Caco-2 (cell line): ENCODE measurements around the gene EVX2. TPM values are rescaled to one million over a fixed set of nuclear protein-coding genes. Genes with fewer than 3 reads are reported as not detected.

Experiments
- BruUV-seq: library from RNA; stranded (reverse); fragments of 400-500 nt; replicated peaks from 2 replicates; lab custom pipeline; 2021; lab: Mats Ljungman, UMichigan
- CTCF ChIA-PET: fragments of 300-600 bp; sonication (Branson Sonifier 250); formaldehyde crosslinking; loops from one replicate; lab custom pipeline; 2022; ENCODE audit warnings: antibody characterized with exemption; lab: Charles Lee
- POLR2A ChIA-PET: fragments of 300-600 bp; sonication (Branson Sonifier 250); formaldehyde crosslinking; loops from one replicate; lab custom pipeline; 2022; ENCODE audit warnings: antibody characterized with exemption; lab: Charles Lee
- DNase-seq, 2 experiments: peaks; one replicate each; pipeline versions ENCODE4 v3.0.0 to v3.0.0-alpha.2; 2020 to 2022
- H3K27me3 ChIP-seq: replicated peaks from 2 replicates; pipeline ENCODE4 v1.6.0; 2011; ENCODE audit warnings: low read length; ENCODE audit not compliant: control insufficient read depth, insufficient read depth
- H3K36me3 ChIP-seq: 2 replicates; pipeline ENCODE4 v1.5.1; 2011; ENCODE audit warnings: low read length; ENCODE audit not compliant: control insufficient read depth, insufficient read depth
- H3K4me1 ChIP-seq: fragments of 250-450 bp; sonication (Bioruptor Pico); 2 replicates; pipeline ENCODE4 v1.5.1; 2020; ENCODE audit warnings: mild to moderate bottlenecking
- H3K4me3 ChIP-seq: 2 replicates; pipeline ENCODE4 v1.5.1; 2011; ENCODE audit warnings: low read depth, mild to moderate bottlenecking, control low read depth, low read length
- H3K9me3 ChIP-seq: fragments of 250-450 bp; sonication (Bioruptor Pico); 2 replicates; pipeline ENCODE4 v1.5.1; 2020; ENCODE audit warnings: mild to moderate bottlenecking, moderate library complexity
- H3K27ac Mint-ChIP-seq: one replicate; pipeline ENCODE4 v1.8.0; 2022; ENCODE audit warnings: mixed read lengths; ENCODE audit not compliant: unreplicated experiment
- H3K27me3 Mint-ChIP-seq: one replicate; pipeline ENCODE4 v1.8.0; 2022; ENCODE audit warnings: mixed read lengths; ENCODE audit not compliant: insufficient read depth, unreplicated experiment
- H3K36me3 Mint-ChIP-seq: one replicate; pipeline ENCODE4 v1.8.0; 2022; ENCODE audit warnings: mild to moderate bottlenecking, mixed read lengths; ENCODE audit not compliant: insufficient read depth, unreplicated experiment
- H3K4me1 Mint-ChIP-seq: one replicate; pipeline ENCODE4 v1.8.0; 2022; ENCODE audit warnings: low read depth, mixed read lengths; ENCODE audit not compliant: unreplicated experiment
- H3K4me3 Mint-ChIP-seq: one replicate; pipeline ENCODE4 v1.8.0; 2022; ENCODE audit warnings: mild to moderate bottlenecking, moderate library complexity, mixed read lengths; ENCODE audit not compliant: unreplicated experiment
- H3K9me3 Mint-ChIP-seq: one replicate; pipeline ENCODE4 v1.8.0; 2022; ENCODE audit warnings: mixed read lengths; ENCODE audit not compliant: unreplicated experiment
- intact Hi-C: fragments of 100-400 bp; cut with micrococcal nuclease; formaldehyde crosslinking; loops from one replicate; pipeline ENCODE4 v1.10.0; 2022; ENCODE audit not compliant: unreplicated experiment
- total RNA-seq: library from RNA; stranded (reverse); gene quantifications from 2 replicates; pipeline ENCODE4 v1.2.3, GENCODE V29; 2022
- TF ChIP-seq, protein P1 (sequence below), 2 experiments: fragments of 200-600 bp in 1 of 2; IDR thresholded peaks; 1 replicate in 1 of 2; 2 replicates in 1 of 2; pipeline versions ENCODE4 v1.5.1 to v1.8.0; 2011 to 2022; ENCODE audit warnings: antibody characterized with exemption in 1 of 2, control low read depth in 1 of 2, inconsistent platforms in 1 of 2, low read depth in 1 of 2, low read length in 1 of 2, mild to moderate bottlenecking in 1 of 2, moderate library complexity in 1 of 2; ENCODE audit not compliant: insufficient read depth in 1 of 2, severe bottlenecking in 1 of 2, unreplicated experiment in 1 of 2

Gene EVX2
- total RNA-seq, 1 experiment from 2014 or later: not detected

DNA sequence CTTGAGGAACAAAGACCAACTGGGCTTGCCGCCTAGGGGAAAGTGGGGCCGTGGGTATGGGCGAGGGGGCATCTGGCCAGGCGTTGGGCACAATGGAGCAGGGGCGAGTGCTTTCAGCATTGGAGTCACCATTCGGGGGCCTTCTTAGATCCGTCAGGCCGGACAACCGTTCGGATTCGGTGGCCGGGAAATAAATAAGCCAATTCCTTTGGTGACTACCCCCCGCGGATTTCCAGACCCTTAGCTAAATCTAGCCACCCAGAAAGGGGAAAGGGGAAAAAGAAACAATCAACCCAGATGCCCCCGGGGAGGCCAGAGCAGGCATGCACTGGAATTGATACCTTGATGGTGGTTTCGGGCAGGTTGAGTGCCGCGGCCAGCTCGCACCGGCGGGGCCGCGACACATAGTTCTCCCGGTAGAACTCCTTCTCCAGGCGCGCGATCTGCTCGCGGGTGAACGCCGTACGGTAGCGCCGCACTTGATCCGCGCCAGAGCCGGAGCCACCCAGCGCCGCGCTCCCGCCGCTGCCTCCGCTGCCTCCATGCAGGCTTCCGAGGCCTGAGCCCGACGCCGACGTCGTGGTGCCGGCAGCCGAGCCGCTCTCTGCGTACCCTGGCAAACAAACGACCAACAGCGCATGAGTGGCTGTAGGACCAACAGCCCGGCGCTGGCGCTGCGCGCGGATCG, 1.8 kb downstream of the EVX2 start:
- H3K27me3 ChIP-seq: peaks cover 19% of the 10 kb centered on the region
- no peaks in the 10 kb centered on the region for H3K9me3 Mint-ChIP-seq
- H3K36me3 Mint-ChIP-seq: peaks cover 5% of the 10 kb centered on the region
- H3K36me3 ChIP-seq: no peaks in the 10 kb centered on the region
- H3K4me3 ChIP-seq: no peak overlapping the region
- TF ChIP-seq, protein P1, sequence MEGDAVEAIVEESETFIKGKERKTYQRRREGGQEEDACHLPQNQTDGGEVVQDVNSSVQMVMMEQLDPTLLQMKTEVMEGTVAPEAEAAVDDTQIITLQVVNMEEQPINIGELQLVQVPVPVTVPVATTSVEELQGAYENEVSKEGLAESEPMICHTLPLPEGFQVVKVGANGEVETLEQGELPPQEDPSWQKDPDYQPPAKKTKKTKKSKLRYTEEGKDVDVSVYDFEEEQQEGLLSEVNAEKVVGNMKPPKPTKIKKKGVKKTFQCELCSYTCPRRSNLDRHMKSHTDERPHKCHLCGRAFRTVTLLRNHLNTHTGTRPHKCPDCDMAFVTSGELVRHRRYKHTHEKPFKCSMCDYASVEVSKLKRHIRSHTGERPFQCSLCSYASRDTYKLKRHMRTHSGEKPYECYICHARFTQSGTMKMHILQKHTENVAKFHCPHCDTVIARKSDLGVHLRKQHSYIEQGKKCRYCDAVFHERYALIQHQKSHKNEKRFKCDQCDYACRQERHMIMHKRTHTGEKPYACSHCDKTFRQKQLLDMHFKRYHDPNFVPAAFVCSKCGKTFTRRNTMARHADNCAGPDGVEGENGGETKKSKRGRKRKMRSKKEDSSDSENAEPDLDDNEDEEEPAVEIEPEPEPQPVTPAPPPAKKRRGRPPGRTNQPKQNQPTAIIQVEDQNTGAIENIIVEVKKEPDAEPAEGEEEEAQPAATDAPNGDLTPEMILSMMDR (IDR thresholded peaks at IDR 0.05; ENCODE audit: insufficient read depth in 1 of 2, low read depth in 1 of 2, low read length in 1 of 2, severe bottlenecking in 1 of 2, unreplicated experiment in 1 of 2): no peak
- CTCF ChIA-PET: no interaction called here
- POLR2A ChIA-PET: no interaction called here
- BruUV-seq: no TSS peak
- intact Hi-C loops: loop anchor here (2.0 to 10.0 kb wide), 2 partner anchors 79 to 197 kb away; partner anchors contain the start of gene LNPK
- H3K27ac Mint-ChIP-seq: no peak overlapping the region
- peaks cover 19% of the 10 kb centered on the region for H3K4me1 Mint-ChIP-seq
- H3K4me1 ChIP-seq: peaks cover 14% of the 10 kb centered on the region; the same call in 1 of the 2 replicates
- DNase-seq: no peak
- H3K4me3 Mint-ChIP-seq: no peak overlapping the region
- H3K9me3 ChIP-seq: peaks cover 15% of the 10 kb centered on the region
- H3K27me3 Mint-ChIP-seq: peaks cover 60% of the 10 kb centered on the region

DNA sequence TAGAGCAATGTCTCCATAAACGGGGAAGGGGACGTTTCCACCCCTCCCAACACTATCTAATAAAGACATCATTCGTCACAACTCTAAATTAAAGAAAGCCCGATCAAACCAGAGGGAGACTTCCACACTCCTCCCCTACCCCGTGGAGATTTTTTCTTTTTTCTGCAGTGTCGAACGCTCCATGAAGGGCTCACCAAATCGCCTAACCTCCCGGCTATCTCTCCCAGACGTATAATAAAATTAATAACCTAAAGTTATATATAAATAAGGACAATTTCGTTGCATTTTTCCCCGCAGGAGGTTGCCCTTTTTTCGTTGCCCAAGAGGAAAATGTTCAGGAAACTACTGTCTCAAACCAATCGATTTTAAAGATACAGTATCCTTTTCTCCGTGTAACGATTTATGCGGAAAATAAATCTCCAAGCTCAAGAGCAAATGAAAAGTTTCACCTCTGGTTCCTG, 2.4 kb downstream of the EVX2 start:
- Histone ChIP-seq H3K36me3 (no peaks in the 10 kb centered on the region), H3K4me3 (no peak overlapping the region), H3K27me3 (peaks cover 20% of the 10 kb centered on the region), H3K9me3 (peaks cover 15% of the 10 kb centered on the region), H3K4me1 (peaks cover 14% of the 10 kb centered on the region; the same call in 1 of the 2 replicates)
- CTCF ChIA-PET: no interaction called here
- Mint-ChIP-seq H3K9me3 (no peaks in the 10 kb centered on the region), H3K4me3 (peak overlapping the region; percentile 85), H3K36me3 (peaks cover 5% of the 10 kb centered on the region), H3K27ac (no peak overlapping the region), H3K4me1 (peaks cover 19% of the 10 kb centered on the region), H3K27me3 (peaks cover 57% of the 10 kb centered on the region)
- intact Hi-C loops: loop anchor here (2.0 to 10.0 kb wide), 2 partner anchors 79 to 197 kb away; partner anchors contain the start of gene LNPK
- POLR2A ChIA-PET: no interaction called here
- TF ChIP-seq, protein P1 (IDR thresholded peaks at IDR 0.05; ENCODE audit: insufficient read depth in 1 of 2, low read depth in 1 of 2, low read length in 1 of 2, severe bottlenecking in 1 of 2, unreplicated experiment in 1 of 2): no peak
- DNase-seq: no peak
- BruUV-seq: no TSS peak

DNA sequence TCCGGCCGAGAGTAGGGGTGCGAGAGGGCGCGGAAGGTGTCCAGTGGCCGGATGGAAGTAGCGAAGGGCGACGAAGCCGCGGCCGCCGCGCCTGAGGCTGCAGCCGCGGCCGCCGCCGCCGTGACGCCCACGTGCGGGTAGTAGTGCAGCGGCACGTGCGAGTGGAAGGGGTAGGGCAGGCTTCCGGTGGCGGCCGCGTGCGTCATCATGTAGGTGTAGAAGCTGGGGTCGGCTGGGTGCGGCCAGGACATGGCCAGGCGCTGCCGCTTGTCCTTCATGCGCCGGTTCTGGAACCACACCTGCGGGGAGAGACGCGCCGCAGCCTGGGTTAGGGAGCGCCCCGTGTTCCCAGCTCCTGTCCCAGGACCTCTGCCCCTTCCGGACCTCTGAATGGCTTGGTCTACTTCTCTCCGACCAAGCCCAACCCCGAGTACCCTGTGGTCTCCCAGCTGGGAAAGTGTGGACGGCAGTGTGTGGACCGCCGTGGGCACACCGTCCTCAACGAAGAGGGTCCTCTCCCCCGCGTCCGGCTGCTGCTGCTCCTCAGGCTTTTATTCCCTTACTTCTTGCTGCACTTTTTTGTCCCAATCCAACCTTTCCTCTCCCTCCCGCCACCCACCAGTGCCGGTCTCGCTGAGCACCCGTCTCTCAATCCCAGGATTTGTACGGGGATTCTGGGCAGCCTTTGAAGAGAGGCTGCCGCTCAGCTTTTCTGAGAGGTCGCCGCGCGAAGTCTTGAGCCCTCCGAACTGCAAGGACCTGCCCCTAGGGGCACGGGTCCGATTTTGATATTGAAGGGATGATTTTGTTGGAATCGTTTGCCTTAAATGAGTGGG, 3.0 kb downstream of the EVX2 start:
- H3K4me1 Mint-ChIP-seq: peaks cover 19% of the 10 kb centered on the region
- Histone ChIP-seq H3K27me3 (peaks cover 16% of the 10 kb centered on the region), H3K4me3 (peak overlapping the region; percentile 33), H3K36me3 (no peaks in the 10 kb centered on the region), H3K4me1 (peaks cover 10% of the 10 kb centered on the region; the same call in 1 of the 2 replicates), H3K9me3 (peaks cover 15% of the 10 kb centered on the region)
- H3K27me3 Mint-ChIP-seq: peaks cover 57% of the 10 kb centered on the region
- intact Hi-C loops: loop anchor here (1.0 to 10.0 kb wide), 4 partner anchors 78 to 390 kb away; partner anchors contain the start of gene LNPK
- peaks cover 5% of the 10 kb centered on the region for H3K36me3 Mint-ChIP-seq
- ChIA-PET CTCF (interaction anchor here (0.6 to 1.2 kb wide), 4 partner anchors 26 to 716 kb away, joined by 3 to 4 read pairs (median 3); no protein-coding TSS in a partner anchor), POLR2A (no interaction called here)
- TF ChIP-seq, protein P1 (IDR thresholded peaks at IDR 0.05; ENCODE audit: insufficient read depth in 1 of 2, low read depth in 1 of 2, low read length in 1 of 2, severe bottlenecking in 1 of 2, unreplicated experiment in 1 of 2): no peak
- no TSS peak for BruUV-seq
- DNase-seq: peak; percentile 58 to 63
- no peaks in the 10 kb centered on the region for H3K9me3 Mint-ChIP-seq
- H3K27ac Mint-ChIP-seq: no peak overlapping the region
- H3K4me3 Mint-ChIP-seq: peak overlapping the region; percentile 85
